Vagina (tissue), 2 donors: ENCODE measurements around the gene LPAR1.

Experiments
- CTCF ChIP-seq, 3 experiments: fragments of 450-650 bp in 2 of 3; fragments of 200-600 bp in 1 of 3; sonication (generic) in 1 of 3; IDR thresholded peaks; one replicate each; pipeline ENCODE4 v1.5.1; 2017 to 2019; ENCODE audit warnings: antibody characterized with exemption in 3 of 3, mild to moderate bottlenecking in 2 of 3, moderate library complexity in 2 of 3
- POLR2A ChIP-seq, 2 donors: fragments of 450-650 bp; IDR thresholded peaks; one replicate each; pipeline ENCODE4 v1.6.1; 2017; ENCODE audit warnings: antibody characterized with exemption in 2 of 2, mild to moderate bottlenecking in 2 of 2, moderate library complexity in 2 of 2

GRCh38 chr9:110890416-110890815 is 147.9 kb downstream of the LPAR1 start:
- TF ChIP-seq POLR2A (IDR thresholded peaks at IDR 0.05) (no peak), CTCF (IDR thresholded peaks at IDR 0.05) (no peak)
